H9 (cell line): Measurements from ENCODE around the gene ABLIM3. TPM values are rescaled to one million over a fixed set of nuclear protein-coding genes. Genes with fewer than 3 reads are reported as not detected.

Experiments used
- DNase-seq: peaks from one replicate; pipeline ENCODE4 v3.0.0-alpha.2; 2017
- H2AFZ ChIP-seq: one replicate; pipeline ENCODE4 v1.6.1; 2013; ENCODE audit warnings: mild to moderate bottlenecking, low read length, control low read depth, moderate library complexity
- H2AK5ac ChIP-seq: 2 replicates; pipeline ENCODE4 v1.6.1; 2013; ENCODE audit warnings: low read length, control low read depth, mixed read lengths; ENCODE audit not compliant: insufficient read length
- H2BK120ac ChIP-seq: one replicate; pipeline ENCODE4 v1.6.1; 2013; ENCODE audit warnings: low read depth, mild to moderate bottlenecking, low read length, control low read depth, inconsistent platforms; ENCODE audit not compliant: poor library complexity, severe bottlenecking
- H2BK12ac ChIP-seq: 2 replicates; pipeline ENCODE4 v1.6.1; 2013; ENCODE audit warnings: low read length, control low read depth, mixed read lengths, low read depth; ENCODE audit not compliant: insufficient read length
- H2BK15ac ChIP-seq: 2 replicates; pipeline ENCODE4 v1.6.1; 2013; ENCODE audit warnings: low read depth, low read length, control low read depth
- H2BK20ac ChIP-seq: one replicate; pipeline ENCODE4 v1.6.1; 2013; ENCODE audit warnings: low read depth, mild to moderate bottlenecking, low read length, control low read depth, inconsistent platforms; ENCODE audit not compliant: poor library complexity, severe bottlenecking
- H2BK5ac ChIP-seq: 2 replicates; pipeline ENCODE4 v1.6.1; 2013; ENCODE audit warnings: low read length, control low read depth, mixed read lengths; ENCODE audit not compliant: insufficient read length
- H3K14ac ChIP-seq: 2 replicates; pipeline ENCODE4 v1.6.1; 2013; ENCODE audit warnings: low read length, control low read depth; ENCODE audit not compliant: insufficient read depth
- H3K18ac ChIP-seq: 2 replicates; pipeline ENCODE4 v1.6.1; 2013; ENCODE audit warnings: low read depth, mild to moderate bottlenecking, mixed read lengths, low read length, control low read depth; ENCODE audit not compliant: insufficient read length
- H3K23ac ChIP-seq: 2 replicates; pipeline ENCODE4 v1.6.1; 2013; ENCODE audit warnings: low read length, control low read depth, mixed read lengths, low read depth; ENCODE audit not compliant: insufficient read length
- H3K23me2 ChIP-seq: 2 replicates; pipeline ENCODE4 v1.6.1; 2013; ENCODE audit warnings: low read depth, mild to moderate bottlenecking, mixed read lengths, low read length, control low read depth; ENCODE audit not compliant: insufficient read length, poor library complexity, severe bottlenecking
- H3K27ac ChIP-seq: 2 replicates; pipeline ENCODE4 v1.5.1; 2013; ENCODE audit warnings: low read length, control low read depth, mixed read lengths, low read depth; ENCODE audit not compliant: insufficient read length
- H3K27me3 ChIP-seq: 2 replicates; pipeline ENCODE4 v1.6.1; 2013; ENCODE audit warnings: low read length, control low read depth, inconsistent platforms; ENCODE audit not compliant: insufficient read depth
- H3K4ac ChIP-seq: 2 replicates; pipeline ENCODE4 v1.6.1; 2013; ENCODE audit warnings: low read depth, mild to moderate bottlenecking, control low read depth, inconsistent platforms, low read length, moderate library complexity
- H3K4me1 ChIP-seq: 2 replicates; pipeline ENCODE4 v1.6.1; 2013; ENCODE audit warnings: low read length, control low read depth, inconsistent platforms; ENCODE audit not compliant: insufficient read depth
- H3K4me2 ChIP-seq: 2 replicates; pipeline ENCODE4 v1.6.1; 2013; ENCODE audit warnings: low read length, control low read depth, mixed read lengths; ENCODE audit not compliant: insufficient read length, insufficient read depth
- H3K56ac ChIP-seq: 2 replicates; pipeline ENCODE4 v1.6.1; 2013; ENCODE audit warnings: low read depth, mild to moderate bottlenecking, mixed read lengths, low read length, control low read depth; ENCODE audit not compliant: insufficient read length
- H3K79me1 ChIP-seq: 2 replicates; pipeline ENCODE4 v1.6.1; 2013; ENCODE audit warnings: low read depth, mild to moderate bottlenecking, moderate library complexity, low read length, control low read depth, inconsistent platforms; ENCODE audit not compliant: insufficient read depth, poor library complexity, severe bottlenecking
- H3K79me2 ChIP-seq: 2 replicates; pipeline ENCODE4 v1.6.1; 2013; ENCODE audit warnings: low read length, control low read depth, inconsistent platforms; ENCODE audit not compliant: insufficient read depth
- H3K9ac ChIP-seq: 2 replicates; pipeline ENCODE4 v1.6.1; 2013; ENCODE audit warnings: low read length, control low read depth, mixed read lengths; ENCODE audit not compliant: insufficient read length; ENCODE audit errors: extremely low read depth
- H3K9me3 ChIP-seq: one replicate; pipeline ENCODE4 v1.6.1; 2013; ENCODE audit warnings: low read depth, low read length, inconsistent platforms; ENCODE audit not compliant: control insufficient read depth
- H3T11ph ChIP-seq: one replicate; pipeline ENCODE4 v1.6.1; 2013; ENCODE audit warnings: mild to moderate bottlenecking, low read length, control low read depth, inconsistent platforms
- H4K20me1 ChIP-seq: one replicate; pipeline ENCODE4 v1.6.1; 2013; ENCODE audit not compliant: control insufficient read depth, insufficient read length, insufficient read depth
- H4K5ac ChIP-seq: 2 replicates; pipeline ENCODE4 v1.6.1; 2013; ENCODE audit warnings: low read depth, mild to moderate bottlenecking, mixed read lengths, low read length, control low read depth; ENCODE audit not compliant: insufficient read length
- H4K8ac ChIP-seq: replicated peaks from 2 replicates; pipeline ENCODE4 v1.6.1; 2013; ENCODE audit warnings: low read length, control low read depth, mixed read lengths, low read depth; ENCODE audit not compliant: insufficient read length
- H4K91ac ChIP-seq: 2 replicates; pipeline ENCODE4 v1.6.1; 2013; ENCODE audit warnings: low read depth, mild to moderate bottlenecking, moderate library complexity, mixed read lengths, low read length, control low read depth; ENCODE audit not compliant: insufficient read length
- H3K27ac Mint-ChIP-seq, 3 experiments: 2 replicates in 2 of 3; 3 replicates in 1 of 3; pipeline ENCODE4 v1.8.0; 2020 to 2021; ENCODE audit warnings: mixed read lengths in 3 of 3, mild to moderate bottlenecking in 1 of 3, moderate library complexity in 1 of 3
- H3K27me3 Mint-ChIP-seq: 2 replicates; pipeline ENCODE4 v1.8.0; 2021; ENCODE audit warnings: low read depth, mild to moderate bottlenecking, moderate library complexity, mixed read lengths
- H3K36me3 Mint-ChIP-seq, 3 experiments: 2 replicates in 2 of 3; 3 replicates in 1 of 3; pipeline ENCODE4 v1.8.0; 2020 to 2021; ENCODE audit warnings: low read depth in 3 of 3, mixed read lengths in 3 of 3; ENCODE audit not compliant: insufficient read depth in 1 of 3
- H3K4me1 Mint-ChIP-seq, 2 experiments: 2 replicates each; pipeline ENCODE4 v1.8.0; 2020; ENCODE audit warnings: mixed read lengths in 2 of 2
- H3K4me3 Mint-ChIP-seq, 2 experiments: 2 replicates in 1 of 2; 3 replicates in 1 of 2; pipeline ENCODE4 v1.8.0; 2020 to 2021; ENCODE audit warnings: mild to moderate bottlenecking in 2 of 2, mixed read lengths in 2 of 2, moderate library complexity in 1 of 2
- H3K9me3 Mint-ChIP-seq, 2 experiments: 2 replicates in 1 of 2; 3 replicates in 1 of 2; pipeline ENCODE4 v1.8.0; 2020; ENCODE audit warnings: mild to moderate bottlenecking in 2 of 2, mixed read lengths in 2 of 2, moderate library complexity in 1 of 2
- CTCF ChIP-seq: fragments of 200-600 bp; sonication (generic); conservative IDR thresholded peaks from 3 replicates; pipeline ENCODE4 v1.8.0; 2021; ENCODE audit warnings: antibody characterized with exemption, mild to moderate bottlenecking
- WGBS: extraction: QIAGEN DNeasy Blood & Tissue Kit; methylation state at CpG from one replicate; pipeline ENCODE4 v1.1.7; 2013; ENCODE audit warnings: missing lambda C conversion rate, low lambda C conversion rate, mixed read lengths; ENCODE audit not compliant: insufficient read length; ENCODE audit errors: extremely low coverage; 5-methylcytosine and 5-hydroxymethylcytosine counted together
- total RNA-seq: library from RNA; stranded (reverse); gene quantifications from 2 replicates; pipeline ENCODE4 v1.2.1, GENCODE V29; 2021

Gene ABLIM3
- total RNA-seq, 1 experiment from 2014 or later, result 0.20 TPM

DNA sequence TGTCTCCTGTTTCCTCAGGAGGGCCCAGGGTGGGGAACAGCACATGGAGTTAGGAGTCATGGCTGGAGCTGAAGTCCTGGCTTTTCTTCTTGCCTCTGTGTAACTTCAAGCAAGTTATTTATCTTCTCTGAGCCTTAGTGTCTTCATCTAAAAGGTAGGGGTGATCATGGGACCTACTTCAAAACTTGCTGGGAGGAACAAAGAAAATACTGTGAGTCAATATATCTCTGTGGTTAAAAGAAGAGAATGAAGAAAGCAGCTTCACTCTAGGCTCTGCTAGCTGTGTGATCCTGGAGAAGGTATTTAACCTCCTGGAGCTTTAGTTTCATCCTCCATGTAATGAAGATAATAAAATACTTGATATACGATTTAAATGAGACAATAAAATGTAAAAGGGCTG is 156.9 kb downstream of the ABLIM3 start:
- Mint-ChIP-seq H3K4me1 (peaks cover 10 to 15% of the 10 kb centered on the region in 2 experiments), H3K27ac (no peak overlapping the region), H3K4me3 (no peak overlapping the region), H3K9me3 (no peaks in the 10 kb centered on the region), H3K36me3 (no peaks in the 10 kb centered on the region), H3K27me3 (no peaks in the 10 kb centered on the region; the same call in 1 of the 2 replicates)
- Histone ChIP-seq H2BK20ac (no peak overlapping the region), H4K91ac (no peak overlapping the region), H3K27me3 (no peaks in the 10 kb centered on the region), H2BK120ac (no peak overlapping the region), H2AFZ (no peak overlapping the region), H3K9ac (no peak overlapping the region), H4K5ac (no peak overlapping the region), H3K4me1 (no peaks in the 10 kb centered on the region; the same call in 1 of the 2 replicates), H3K79me1 (no peaks in the 10 kb centered on the region), H2BK15ac (no peak overlapping the region), H3K23me2 (no peaks in the 10 kb centered on the region), H3T11ph (no peak overlapping the region), H3K79me2 (no peaks in the 10 kb centered on the region), H2BK12ac (no peak overlapping the region), H2BK5ac (no peak overlapping the region), H3K4me2 (no peak overlapping the region), H3K9me3 (no peaks in the 10 kb centered on the region), H3K18ac (no peak overlapping the region), H3K56ac (no peak overlapping the region), H2AK5ac (no peak overlapping the region), H4K20me1 (no peaks in the 10 kb centered on the region), H3K4ac (no peak overlapping the region), H3K14ac (no peak overlapping the region), H4K8ac (no peak overlapping the region), H3K23ac (no peak overlapping the region), H3K27ac (no peak overlapping the region)
- no peak for TF ChIP-seq CTCF
- no CpG with 5 or more reads among the region's 1 CpG for WGBS
- DNase-seq, result no peak
